GM10847 (cell line): ENCODE results near the gene TIMM17B.

Experiments used
- POLR2A ChIP-seq: IDR thresholded peaks from 2 replicates; pipeline ENCODE4 v1.6.1; 2011; ENCODE audit not compliant: insufficient read length; ENCODE audit errors: extremely low read depth

The TIMM17B gene

GRCh38 chrX:48897625-48898306, at the start of gene TIMM17B, which contains the start of gene PQBP1:
TIMM17B (minus strand) TSS chrX:48897768; CDS start chrX:48897749, 19 bp downstream.
PQBP1 (plus strand) TSS chrX:48897930; CDS start chrX:48898510, 580 bp downstream.
- peak; percentile 61 for TF ChIP-seq POLR2A

GRCh38 chrX:48945517-48946348, 48.2 kb upstream of the TIMM17B start:
- no peak for TF ChIP-seq POLR2A

GRCh38 chrX:48942895-48943294, 45.3 kb upstream of the TIMM17B start:
- TF ChIP-seq POLR2A = no peak

GRCh38 chrX:48940404-48940955, 42.9 kb upstream of the TIMM17B start:
- TF ChIP-seq POLR2A = no peak

GRCh38 chrX:48939524-48940228, 42.1 kb upstream of the TIMM17B start:
- no peak for TF ChIP-seq POLR2A

- no peak for TF ChIP-seq POLR2A
Measured at GRCh38 chrX:48938721-48939425, 41.3 kb upstream of the TIMM17B start.

GRCh38 chrX:48937054-48937907, 39.7 kb upstream of the TIMM17B start:
- peak; percentile 15 for TF ChIP-seq POLR2A

GRCh38 chrX:48936429-48937053, 39.0 kb upstream of the TIMM17B start:
- no peak for TF ChIP-seq POLR2A

- TF ChIP-seq POLR2A = no peak
Measured at GRCh38 chrX:48935301-48935670, 37.7 kb upstream of the TIMM17B start.

GRCh38 chrX:48934581-48935300, 37.2 kb upstream of the TIMM17B start:
- no peak for TF ChIP-seq POLR2A

GRCh38 chrX:48933757-48934156, 36.2 kb upstream of the TIMM17B start:
- TF ChIP-seq POLR2A = no peak

GRCh38 chrX:48927736-48928382, 30.3 kb upstream of the TIMM17B start:
- TF ChIP-seq POLR2A = no peak
